A673 (cell line): Measurements from ENCODE around the gene CDH4.

ENCODE experiments used
- EZH2 ChIP-seq: fragments of 200-600 bp; sonication (generic); IDR thresholded peaks from 2 replicates; pipeline ENCODE4 v1.6.1; 2017; ENCODE audit warnings: borderline replicate concordance, low read depth, mild to moderate bottlenecking, mixed read lengths, antibody characterized with exemption, low read length; ENCODE audit not compliant: poor library complexity, severe bottlenecking
- TF ChIP-seq, protein P1 (sequence below): fragments of 300-800, 200-600 bp; sonication (generic); conservative IDR thresholded peaks from 2 replicates; pipeline ENCODE4 v1.5.1; 2017; ENCODE audit warnings: low read depth, mild to moderate bottlenecking, antibody characterized with exemption, low read length, moderate library complexity, mixed read lengths

DNA sequence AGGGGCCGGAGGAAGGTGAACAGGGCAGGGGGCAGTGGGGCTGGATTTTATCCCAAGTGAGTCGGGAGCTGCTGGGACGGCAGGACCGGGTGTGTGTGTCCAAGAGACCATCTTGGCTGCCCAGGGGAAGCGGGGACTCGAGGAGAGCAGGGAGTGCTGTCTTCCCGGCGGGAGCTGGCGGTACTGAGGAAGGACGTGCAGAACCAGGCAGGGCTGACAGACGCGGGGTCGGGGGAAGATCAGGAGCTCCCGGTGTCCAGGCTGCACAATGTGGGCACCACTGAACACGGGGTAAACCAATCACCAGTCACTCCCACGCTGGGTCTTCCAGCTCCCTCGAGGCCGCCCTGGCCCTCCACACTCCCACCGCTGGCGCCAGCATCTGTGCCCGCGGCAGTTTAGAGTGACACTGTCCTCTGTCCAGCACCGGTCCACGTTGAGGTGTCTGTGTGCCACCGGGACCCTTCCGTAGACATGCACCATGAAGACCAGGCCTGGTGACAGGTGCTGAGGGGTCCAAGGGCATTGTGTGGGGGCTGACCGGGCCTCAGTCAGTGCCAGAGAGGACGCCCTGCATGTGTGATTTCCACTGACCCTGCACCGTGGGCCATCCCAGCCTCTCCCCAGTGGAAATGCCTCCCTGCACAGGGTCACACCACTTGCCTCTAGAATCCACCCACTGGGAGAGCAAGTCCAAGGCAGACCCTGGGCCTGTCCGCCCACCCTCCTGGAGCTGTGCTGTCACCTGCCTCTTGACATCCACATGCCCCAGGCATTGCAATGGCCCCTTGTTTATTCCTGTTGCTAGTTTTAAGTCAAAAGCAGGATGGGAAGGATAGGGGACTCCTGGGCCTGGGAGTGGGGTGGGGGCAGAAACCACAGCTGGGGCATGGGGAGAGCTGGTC lies 411.7 kb downstream of the CDH4 start:
- TF ChIP-seq, protein P1, sequence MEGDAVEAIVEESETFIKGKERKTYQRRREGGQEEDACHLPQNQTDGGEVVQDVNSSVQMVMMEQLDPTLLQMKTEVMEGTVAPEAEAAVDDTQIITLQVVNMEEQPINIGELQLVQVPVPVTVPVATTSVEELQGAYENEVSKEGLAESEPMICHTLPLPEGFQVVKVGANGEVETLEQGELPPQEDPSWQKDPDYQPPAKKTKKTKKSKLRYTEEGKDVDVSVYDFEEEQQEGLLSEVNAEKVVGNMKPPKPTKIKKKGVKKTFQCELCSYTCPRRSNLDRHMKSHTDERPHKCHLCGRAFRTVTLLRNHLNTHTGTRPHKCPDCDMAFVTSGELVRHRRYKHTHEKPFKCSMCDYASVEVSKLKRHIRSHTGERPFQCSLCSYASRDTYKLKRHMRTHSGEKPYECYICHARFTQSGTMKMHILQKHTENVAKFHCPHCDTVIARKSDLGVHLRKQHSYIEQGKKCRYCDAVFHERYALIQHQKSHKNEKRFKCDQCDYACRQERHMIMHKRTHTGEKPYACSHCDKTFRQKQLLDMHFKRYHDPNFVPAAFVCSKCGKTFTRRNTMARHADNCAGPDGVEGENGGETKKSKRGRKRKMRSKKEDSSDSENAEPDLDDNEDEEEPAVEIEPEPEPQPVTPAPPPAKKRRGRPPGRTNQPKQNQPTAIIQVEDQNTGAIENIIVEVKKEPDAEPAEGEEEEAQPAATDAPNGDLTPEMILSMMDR = no peak
- no peak for TF ChIP-seq EZH2
